ENCODE data around the gene SLC17A9.
"Not testable (repeated sequence)": the region's sequence is repeated elsewhere in the genome, so short reads cannot be mapped to it uniquely, and the experiment has no call there.

Gene SLC17A9

GRCh38 chr20:62957136-62958117 lies 4.9 kb downstream of the SLC17A9 start:
- no peak for DNase-seq

- no peak for DNase-seq
Measured at GRCh38 chr20:62958388-62959100, 6.0 kb downstream of the SLC17A9 start.

GRCh38 chr20:62959101-62959971 lies 6.8 kb downstream of the SLC17A9 start:
- DNase-seq = no peak

- no peak for DNase-seq
Measured at GRCh38 chr20:62959998-62960436, 7.5 kb downstream of the SLC17A9 start.

- not testable (repeated sequence) for DNase-seq
Measured at GRCh38 chr20:62960446-62961309, 8.2 kb downstream of the SLC17A9 start.

GRCh38 chr20:62961310-62961783 lies 8.8 kb downstream of the SLC17A9 start:
- DNase-seq = no peak

- no peak for DNase-seq
Measured at GRCh38 chr20:62961799-62962198, 9.3 kb downstream of the SLC17A9 start.

- DNase-seq = no peak
Measured at GRCh38 chr20:62962221-62962879, 9.8 kb downstream of the SLC17A9 start.

GRCh38 chr20:62962891-62963613 lies 10.5 kb downstream of the SLC17A9 start:
- no peak for DNase-seq

GRCh38 chr20:62963614-62964397 lies 11.3 kb downstream of the SLC17A9 start:
- no peak for DNase-seq

- DNase-seq = no peak
Measured at GRCh38 chr20:62964700-62965099, 12.2 kb downstream of the SLC17A9 start.

- DNase-seq = no peak
Measured at GRCh38 chr20:62965363-62965771, 12.9 kb downstream of the SLC17A9 start.

- DNase-seq = no peak
Measured at GRCh38 chr20:62966212-62967148, 14.0 kb downstream of the SLC17A9 start.

GRCh38 chr20:62967149-62967501 lies 14.6 kb downstream of the SLC17A9 start:
- DNase-seq = no peak

- DNase-seq = no peak
Measured at GRCh38 chr20:62967628-62968351, 15.3 kb downstream of the SLC17A9 start.

- no peak for DNase-seq
Measured at GRCh38 chr20:62968378-62969178, 16.1 kb downstream of the SLC17A9 start.

Measured in CD4-positive, alpha-beta T cell treated with Interleukin-21 for 1 hour (primary cell).